Activated T-helper 1 cell treated with anti-CD3 and anti-CD28 coated beads, Interleukin-2, amount 50 U/mL, for 16 hours (primary cell): ENCODE measurements around the gene TMEM214.

Source experiments
- DNase-seq, 2 donors: peaks; one replicate each; pipeline ENCODE4 v3.0.0-alpha.2; 2020; ENCODE audit warnings: low read depth in 1 of 2, low spot score in 1 of 2

The TMEM214 gene, protein sequence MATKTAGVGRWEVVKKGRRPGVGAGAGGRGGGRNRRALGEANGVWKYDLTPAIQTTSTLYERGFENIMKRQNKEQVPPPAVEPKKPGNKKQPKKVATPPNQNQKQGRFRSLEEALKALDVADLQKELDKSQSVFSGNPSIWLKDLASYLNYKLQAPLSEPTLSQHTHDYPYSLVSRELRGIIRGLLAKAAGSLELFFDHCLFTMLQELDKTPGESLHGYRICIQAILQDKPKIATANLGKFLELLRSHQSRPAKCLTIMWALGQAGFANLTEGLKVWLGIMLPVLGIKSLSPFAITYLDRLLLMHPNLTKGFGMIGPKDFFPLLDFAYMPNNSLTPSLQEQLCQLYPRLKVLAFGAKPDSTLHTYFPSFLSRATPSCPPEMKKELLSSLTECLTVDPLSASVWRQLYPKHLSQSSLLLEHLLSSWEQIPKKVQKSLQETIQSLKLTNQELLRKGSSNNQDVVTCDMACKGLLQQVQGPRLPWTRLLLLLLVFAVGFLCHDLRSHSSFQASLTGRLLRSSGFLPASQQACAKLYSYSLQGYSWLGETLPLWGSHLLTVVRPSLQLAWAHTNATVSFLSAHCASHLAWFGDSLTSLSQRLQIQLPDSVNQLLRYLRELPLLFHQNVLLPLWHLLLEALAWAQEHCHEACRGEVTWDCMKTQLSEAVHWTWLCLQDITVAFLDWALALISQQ

DNA sequence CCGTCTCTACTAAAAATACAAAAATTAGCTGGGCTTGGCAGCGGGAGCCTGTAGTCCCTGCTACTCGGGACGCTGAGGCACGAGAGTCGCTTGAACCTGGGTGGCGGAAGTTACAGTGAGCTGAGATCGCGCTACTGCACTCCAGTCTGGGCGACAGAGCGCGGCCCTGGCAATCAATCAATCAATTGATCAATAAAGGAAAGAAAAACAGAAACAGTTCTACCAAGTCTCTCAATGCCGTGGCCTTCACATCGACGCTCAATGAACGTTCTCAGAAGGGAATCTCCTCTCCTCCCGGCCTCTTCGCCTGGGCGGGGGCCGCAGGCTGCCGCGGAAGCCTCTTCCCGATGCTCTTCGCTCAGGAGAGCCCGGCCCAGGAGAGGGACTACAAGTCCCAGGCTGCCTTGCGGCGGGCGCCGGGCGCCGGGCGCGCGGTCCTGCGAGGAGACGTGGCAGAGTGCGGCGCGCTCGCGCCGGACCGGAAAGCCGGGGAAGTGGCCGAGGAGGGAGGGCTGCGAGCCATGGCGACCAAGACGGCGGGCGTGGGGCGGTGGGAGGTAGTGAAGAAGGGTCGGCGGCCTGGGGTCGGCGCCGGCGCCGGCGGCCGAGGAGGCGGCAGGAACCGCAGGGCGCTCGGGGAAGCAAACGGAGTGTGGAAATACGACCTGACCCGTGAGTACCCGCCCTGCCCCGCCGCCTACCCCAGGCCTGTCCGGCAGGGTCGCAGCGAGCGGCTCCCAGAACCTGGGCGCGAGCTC is at the start of gene TMEM214:
Gene TMEM214 (plus strand): TSS at position 471 of the 758 bp plus-strand sequence. CDS start 51 bp downstream, at position 522.
- DNase-seq = peak; percentile 50 to 71

DNA sequence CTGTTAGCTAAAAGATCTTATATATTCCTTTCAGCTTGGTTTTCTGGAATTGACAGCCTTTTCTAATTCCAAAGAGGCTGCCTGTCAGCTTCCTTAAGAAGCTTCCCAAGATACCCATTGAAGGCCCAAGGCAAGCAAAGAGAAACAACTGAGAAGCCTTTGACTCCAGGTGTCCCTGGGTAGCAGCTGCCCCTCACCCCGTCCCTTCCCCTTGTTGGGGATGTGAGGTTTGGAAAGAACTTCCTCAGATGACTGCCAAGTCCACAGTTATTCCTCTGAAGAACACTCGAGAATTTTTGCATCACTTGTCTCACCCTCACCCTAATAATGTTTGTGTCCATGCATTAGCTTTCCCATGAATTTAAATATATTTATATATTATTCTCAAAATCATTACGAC is 49.0 kb upstream of the TMEM214 start:
- DNase-seq = no peak

DNA sequence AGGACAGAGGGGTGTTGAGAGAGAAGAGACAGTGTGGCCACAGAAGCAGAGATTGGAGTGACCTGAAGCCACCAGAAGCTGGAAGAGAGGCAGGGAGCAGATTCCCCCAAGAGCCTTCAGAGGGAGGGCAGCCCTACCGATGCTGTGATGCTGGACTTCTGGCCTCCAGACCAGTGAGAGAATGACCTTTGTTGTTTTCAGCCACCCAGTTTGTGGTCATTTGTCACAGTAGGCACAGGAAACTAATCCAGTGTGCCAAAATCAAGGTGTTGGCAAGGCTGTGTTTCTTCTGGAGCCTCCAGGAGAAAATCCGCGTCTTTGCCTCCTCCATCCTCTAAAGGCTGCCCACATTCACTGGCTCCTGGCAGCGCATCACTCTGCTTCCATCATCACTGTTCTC is 47.0 kb upstream of the TMEM214 start:
- no peak for DNase-seq

DNA sequence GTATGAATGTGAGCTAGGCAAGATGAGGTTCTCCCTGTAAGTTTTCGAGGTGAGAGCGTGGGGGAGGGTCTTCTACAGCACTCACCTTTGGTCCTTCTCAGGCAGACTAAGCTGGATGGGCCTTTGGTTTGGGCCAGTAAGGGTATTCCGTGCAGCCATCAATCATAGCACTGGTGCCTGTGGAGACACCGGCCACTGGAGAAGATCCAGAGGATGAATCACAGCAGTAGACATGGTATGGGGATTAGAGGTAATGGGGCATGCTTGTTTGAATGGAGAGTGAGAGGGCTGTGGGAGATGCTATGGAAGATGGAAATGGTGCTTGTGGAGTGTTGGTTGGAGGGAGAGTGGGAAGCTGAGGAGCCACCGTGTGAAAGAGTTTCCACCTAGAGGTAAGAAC is 46.2 kb upstream of the TMEM214 start:
- no peak for DNase-seq

DNA sequence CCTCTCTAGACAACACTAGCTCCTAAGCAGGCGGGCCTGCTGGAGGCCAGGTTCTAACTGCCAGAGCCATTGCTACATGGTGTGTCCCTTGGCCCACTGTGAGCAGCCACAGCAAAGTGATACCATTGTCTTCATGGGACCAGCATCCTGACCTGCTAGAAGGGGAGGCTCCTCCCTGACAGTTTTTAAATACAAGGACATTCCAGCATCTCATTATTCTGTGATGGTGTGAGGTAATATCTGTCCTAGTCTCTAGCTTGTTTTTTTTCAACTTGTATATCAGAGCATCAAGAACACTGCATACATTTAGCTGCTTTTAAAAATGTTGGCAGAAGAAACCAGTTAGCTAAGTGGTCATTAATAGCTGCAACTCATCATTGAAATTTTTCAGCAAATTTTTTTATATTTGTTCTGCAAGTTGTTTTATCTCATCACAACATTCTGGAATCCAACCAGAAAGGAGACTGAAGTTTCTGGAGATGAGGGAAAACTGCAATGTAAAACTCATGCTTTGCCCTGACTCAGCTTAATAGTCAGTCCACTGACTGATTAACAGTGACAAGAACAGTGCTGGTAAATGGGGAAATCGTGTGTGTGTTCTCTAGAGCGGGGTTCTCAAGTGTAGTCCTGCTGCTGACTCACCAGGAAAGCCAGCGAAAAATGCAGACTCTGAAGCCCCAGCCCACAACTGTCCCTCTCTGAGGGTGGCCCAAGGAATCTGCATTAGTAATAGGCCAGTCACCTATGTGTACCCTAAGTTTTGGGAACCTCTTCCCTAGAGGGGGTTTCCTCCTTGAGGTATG is 44.5 kb upstream of the TMEM214 start:
- DNase-seq = no peak

DNA sequence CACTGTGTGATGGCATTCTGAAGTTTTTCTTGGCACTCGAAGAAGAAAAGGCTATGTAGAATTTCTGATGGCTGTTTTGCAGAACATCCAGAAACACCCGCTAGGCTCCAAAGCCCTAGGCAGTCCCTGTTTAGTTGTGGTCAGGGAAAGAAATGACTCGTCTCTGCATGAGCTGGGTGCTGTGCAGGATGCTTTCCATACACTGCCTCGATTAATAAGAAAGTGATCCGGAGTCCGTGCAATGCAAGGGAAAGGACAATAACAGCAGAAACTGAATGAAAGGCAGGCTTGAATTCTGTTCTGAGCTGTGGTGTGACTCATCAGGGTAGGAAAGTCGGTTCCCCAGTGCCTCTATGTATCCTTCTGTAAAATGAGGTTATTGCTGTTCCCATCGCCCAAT is 43.6 kb upstream of the TMEM214 start:
- no peak for DNase-seq

DNA sequence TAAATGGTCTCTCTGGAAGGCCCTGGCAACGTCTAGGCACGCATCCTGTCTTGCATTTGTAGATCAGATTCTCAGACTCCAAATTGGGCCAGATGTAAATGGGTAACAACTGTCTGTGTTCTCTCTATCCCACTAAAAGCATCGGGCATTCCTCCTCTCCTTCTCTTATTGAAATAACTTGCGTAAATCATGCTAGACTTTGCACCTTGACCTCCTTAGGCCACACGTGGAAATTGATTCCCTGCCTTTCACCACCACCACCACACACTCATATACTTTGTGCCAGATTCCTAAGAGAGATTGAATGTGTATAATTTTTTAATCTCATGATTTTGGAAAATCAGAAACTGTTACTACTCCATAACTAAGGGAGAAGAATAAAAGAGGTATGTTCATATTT is 41.0 kb upstream of the TMEM214 start:
- no peak for DNase-seq

DNA sequence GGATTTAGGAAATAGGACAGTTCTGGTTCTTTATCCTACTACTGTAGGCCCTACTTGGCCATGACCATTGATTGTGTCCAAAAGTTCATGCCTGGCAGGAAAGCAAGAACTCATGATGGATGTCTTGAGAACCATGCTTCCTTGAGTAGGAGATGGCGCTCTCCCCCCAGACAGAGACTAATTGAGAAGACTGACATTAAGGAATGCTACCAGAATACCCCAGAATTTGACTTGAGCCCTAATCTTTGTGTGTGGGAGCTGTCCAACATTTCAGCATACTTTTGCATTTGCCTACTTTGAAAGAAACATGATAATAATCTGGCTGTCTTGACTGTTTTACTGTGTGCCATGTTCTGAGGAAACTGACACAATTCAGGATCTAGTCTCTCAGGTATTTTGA is 39.0 kb upstream of the TMEM214 start:
- DNase-seq = no peak

DNA sequence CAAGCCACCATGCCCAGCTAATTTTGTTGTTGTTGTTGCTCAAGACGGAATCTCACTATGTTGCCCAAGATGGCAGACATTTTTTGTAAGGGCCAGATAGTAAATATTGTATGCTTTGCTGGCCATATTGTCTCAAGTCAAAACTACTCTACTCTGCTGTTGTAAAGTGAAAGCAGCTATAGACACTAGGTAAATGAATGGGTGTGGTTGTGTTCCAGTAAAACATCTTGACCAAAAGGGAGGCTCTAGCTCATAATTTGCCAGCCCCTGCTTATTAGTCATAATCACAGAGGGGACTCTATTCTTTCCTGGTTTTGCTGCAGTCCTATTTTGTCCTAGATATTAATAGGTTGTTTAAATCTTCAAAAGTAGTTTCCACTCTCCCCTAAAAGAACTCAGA is 37.8 kb upstream of the TMEM214 start:
- DNase-seq = no peak

DNA sequence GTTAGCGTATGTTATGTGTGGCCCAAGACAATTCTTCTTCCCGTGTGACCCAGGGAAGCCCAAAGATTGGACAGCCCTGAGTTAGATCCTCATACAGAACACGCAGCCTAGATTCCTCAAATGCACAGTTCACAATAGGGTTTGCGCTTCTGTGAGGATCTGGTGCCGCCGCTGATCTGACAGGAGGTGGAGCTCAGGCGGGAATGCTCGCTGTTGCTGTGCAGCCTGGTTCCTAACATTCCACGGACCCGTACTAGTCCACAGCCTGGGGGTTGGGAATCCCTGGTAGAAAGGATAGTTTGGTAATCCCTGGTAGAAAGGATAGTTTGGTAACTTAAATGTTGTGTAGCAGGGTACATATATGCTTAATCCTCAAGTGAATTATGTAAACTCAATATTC is 35.4 kb upstream of the TMEM214 start:
- no peak for DNase-seq

DNA sequence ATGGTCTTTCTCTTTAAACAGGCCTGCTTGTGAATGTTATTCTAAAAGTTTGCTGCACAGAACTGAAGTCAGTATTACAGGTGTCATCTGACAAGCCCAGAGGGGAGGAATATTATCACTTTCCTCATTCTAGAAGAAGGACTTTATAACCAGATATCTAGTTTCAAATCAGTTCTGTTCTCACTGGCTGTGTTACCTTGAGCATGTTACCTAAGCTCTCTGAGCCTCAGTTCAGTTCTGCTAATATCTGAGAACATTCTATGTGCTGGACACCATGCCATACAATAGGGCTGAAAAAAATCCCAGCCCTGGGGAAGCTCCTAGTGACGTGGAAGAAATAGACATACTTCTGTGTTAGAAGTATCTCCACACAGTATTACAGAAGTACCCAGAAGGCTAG is 34.4 kb upstream of the TMEM214 start:
- DNase-seq = no peak

DNA sequence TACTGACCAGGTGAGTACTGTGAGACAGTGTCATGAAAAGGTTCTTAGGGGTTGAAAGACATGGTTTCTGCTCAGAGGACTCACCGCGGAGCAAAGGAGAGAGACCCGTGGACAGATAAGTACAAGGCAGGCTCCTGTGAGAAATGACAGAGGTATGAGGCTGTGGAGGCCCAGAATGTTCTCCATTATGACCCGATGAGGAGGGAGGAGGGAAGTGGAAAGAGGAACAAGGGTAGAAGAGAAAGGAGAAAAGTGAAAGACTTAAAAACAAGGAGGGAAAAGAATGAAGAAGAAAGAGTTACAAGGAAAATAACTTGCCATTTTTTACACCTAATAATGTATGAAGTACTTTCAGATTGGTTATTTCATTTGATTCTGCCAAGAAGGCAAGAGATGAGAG is 32.5 kb upstream of the TMEM214 start:
- DNase-seq = no peak

DNA sequence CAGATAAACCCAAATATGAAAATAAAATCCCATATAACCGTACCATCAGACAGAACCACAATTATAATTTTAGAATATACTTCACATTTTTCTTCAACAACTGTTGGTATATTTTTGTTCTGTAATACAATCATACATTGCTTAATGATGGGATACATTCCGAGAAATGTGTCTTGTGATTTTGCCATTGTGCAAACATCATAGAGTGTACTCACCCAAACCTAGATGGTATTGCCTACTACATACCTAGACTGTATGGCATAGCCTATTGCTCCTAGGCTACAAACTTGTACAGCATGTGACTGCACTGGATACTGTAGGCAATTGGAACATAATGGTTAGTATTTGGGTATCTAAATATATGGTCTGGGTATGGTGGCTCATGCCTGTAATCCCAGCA is 31.8 kb upstream of the TMEM214 start:
- DNase-seq = no peak

DNA sequence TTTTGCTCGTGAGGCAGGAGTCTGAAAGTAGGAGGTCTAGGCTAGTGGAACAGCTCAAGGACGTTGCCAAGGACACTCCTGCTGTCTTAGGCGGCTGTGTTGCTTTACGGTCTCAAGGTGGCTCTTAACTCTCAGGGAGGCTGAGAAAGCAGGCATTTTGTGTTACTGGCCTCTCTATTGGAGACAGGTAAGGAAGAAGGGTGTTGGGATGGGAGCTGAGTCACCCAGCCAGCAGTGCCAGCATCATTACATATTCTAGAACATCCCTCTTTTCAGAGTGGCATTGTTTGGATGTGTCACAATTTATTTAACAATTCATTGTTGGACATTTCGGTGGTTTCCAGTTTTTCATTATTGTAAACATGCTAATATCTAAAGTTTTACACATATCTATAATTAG is 30.8 kb upstream of the TMEM214 start:
- DNase-seq = no peak

DNA sequence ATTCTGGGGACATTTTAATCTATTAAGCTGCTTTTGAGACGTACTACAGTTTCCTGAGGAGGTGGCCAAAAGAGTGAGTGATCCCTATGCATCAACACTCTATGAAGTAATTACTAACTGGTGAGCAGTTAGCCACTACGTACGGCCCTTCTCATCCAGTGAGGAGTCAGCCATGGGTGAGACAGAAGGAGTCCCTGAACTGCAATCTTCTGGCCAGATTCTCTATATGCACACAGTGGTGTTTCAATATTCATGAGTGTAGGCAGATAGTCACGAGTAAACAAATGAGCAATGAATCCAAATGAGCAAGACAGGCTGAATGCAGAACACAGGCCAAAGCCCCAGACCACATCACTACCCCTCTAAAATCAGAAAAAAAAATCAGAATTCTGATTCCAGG is 29.8 kb upstream of the TMEM214 start:
- DNase-seq = no peak

DNA sequence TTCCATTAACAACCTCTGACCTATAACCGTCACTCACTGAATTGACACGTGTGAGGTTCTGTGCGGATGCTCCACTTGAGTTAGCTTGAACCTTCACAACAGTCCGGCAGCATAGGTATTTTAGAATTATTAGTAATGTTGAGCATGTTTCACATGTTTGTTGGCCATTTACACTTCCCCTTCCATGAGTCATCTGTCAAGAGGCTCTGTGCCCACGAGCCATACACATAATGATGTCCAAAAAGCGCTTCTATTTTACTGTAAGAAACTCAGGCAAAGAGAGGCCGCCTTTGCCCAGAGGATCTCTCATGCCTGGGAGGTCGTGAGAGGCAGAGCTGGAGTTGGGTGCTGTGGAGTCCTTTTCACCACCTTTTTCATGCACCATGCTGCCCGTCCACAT is 28.9 kb upstream of the TMEM214 start:
- no peak for DNase-seq

DNA sequence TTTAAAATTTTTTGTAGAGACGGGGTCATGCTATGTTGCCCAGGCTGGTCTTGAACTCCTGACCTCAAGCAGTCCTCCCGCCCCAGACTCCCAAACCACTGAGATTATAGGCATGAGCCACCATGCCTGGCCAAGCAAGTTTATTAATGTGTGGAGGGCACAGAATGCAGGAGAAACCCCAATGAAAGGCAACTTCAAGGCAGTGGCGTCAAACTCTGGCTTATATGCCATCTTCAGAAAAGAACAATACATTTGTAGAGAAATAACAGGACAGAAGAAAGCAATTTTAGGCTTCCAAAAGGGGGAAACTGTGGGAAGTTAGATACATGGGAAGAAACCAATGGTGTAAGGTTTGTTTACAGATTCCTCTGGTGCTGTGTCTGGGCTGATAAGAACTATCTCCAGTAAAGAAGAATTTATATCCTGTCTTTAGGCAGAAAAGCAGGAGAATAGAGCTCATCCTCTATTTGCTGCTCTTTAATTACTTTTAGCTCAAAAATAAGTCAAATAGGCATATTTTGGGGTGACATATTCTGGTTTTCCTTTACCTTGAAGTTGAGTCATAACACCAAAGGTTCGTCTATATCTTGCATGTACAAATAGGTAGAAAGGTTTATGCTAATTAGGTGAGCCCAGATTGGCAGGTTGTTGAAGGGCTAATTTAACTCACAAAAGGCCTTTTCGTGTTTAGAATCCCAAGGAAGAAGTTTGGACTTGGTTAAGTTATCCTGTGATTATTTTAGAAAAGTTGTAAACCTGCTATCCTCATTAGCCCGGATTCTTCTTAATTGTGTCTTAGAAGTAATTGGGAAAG is 26.0 kb upstream of the TMEM214 start:
- DNase-seq = no peak

DNA sequence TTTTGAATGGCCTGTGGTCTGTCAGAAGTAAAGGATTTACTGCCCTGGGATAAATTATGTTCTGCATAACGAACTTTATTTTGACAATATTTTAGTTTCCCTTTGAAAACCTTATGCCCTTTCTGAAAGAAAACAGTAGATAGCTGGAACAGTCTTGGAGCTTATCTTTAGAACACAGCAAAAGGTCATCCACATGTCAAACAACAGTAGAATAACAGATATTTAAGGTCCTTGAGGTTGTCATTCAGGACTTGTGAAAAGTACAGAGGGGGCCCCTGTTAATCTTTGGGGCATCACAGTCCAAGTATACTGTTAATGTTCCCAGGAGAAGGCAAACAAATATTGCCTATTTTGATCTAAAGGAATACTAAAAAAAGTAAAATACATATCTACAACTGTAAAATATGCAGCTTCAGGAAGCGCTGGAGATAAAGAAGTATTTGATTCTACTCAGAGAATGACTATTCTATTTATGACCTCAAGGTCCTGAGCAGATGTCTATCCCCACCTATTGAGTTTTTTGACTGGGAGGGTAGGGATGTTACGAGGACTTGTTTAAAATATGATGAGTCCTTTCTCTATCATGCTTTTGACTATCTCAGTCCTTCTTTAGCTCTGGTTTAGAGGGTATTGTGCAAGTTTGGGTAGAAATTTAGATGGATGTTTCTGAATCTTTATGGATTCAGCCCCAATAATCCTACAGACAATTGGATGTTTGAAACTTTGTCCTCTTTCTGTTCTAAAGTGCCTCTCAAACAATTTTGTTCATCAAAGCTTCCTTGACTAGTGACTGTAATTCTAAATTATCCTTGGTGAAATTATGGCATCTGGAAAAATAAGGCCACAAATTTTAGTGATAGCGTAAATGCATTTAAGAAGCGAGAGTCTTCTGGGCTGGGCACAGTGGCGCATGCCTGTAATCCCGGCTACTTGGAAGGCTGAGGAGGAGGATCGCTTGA is 25.1 kb upstream of the TMEM214 start:
- DNase-seq = no peak

DNA sequence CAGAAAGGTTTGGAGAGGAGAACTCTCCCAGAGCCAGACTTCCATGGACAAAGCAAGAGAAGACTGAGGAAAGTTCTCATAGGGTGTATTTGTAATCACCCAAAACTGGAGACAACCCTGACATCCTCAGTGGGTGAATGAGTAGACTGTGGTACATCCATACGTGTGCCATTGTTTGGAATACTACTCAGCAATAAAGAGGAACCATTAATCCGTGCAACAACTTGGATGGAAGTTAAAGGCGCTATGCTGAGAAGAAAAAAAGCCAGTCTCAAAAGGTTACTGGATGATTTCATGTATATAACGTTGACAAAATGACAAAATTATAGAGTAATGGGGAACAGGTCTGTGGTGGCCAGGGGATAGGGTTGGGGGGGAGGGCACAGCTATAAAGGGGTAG is 24.1 kb upstream of the TMEM214 start:
- no peak for DNase-seq
